Measurements from ENCODE around the gene ESPL1.

The ESPL1 gene

GRCh38 chr12:53267999-53268629 lies at the start of gene ESPL1:
ESPL1 (plus strand) TSS chr12:53268299; CDS start chr12:53268767, 468 bp downstream.
- DNase-seq (ENCODE audit: low read depth): peak; percentile 35

GRCh38 chr12:53218551-53219291 lies 49.4 kb upstream of the ESPL1 start:
- no peak for DNase-seq (ENCODE audit: low read depth)

- DNase-seq (ENCODE audit: low read depth): no peak
Observed at GRCh38 chr12:53219292-53219955, 48.7 kb upstream of the ESPL1 start.

DNA sequence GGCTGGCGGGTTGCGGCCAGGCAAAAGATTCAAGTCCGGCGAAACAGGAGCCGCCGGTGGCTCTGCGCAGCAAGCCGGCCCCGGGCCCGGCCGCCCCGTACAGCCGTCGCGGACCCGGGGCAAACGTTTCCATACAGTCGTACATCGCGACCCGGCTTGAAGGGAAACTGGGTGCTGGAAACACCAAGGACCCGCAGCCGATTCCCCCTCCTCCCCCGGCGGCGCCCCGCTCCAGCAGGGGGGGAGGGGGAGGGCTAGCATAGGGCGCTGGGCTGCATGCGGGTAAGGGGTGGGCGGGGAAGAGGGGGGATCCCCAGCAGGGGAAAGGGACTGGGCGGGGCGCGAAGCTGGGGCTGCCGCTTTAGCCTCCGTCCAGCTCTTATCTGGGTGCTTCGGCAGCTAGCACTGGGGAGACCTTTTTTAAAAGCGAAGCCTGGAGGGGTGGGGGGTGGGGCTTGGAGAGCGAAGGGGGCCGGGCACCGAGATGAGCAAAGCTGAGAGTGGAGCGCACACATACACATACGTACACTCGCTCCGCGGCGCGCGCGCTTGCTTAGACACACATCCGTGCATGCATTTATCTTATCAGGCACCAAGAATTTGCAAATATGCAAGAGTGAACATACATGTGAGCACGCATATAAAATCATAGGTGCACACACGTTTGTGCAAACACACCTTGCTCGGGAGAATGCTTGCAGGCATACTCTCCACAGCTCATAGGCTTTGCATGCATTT lies 48.0 kb upstream of the ESPL1 start:
- DNase-seq (ENCODE audit: low read depth): peak; percentile 64

DNA sequence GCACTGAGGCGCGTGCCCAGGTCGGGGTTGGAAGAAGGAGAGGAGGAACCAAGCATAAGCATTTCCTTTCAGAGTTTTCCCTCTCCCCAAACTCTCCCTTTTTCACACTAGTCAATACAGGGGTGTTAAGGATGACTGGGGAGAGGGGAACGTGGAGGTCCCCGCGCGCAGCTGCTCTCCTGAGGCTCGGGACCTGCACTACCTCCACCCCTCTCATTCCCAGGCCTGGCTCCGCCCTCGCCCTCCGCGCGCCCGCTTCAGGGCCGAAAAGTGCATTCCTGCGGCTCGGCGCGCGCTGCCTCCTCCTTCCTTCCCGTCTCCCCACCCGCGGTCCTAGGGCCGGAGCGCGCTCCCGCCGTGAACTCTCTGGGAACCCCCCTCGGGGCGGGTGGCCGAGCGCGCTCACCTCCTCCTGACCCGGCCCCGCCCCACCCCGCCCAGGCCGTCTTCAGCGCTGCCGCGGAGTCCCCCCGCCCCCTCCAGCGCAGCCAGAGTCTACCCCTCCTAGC lies 47.4 kb upstream of the ESPL1 start:
- peak; percentile 61 for DNase-seq (ENCODE audit: low read depth)

DNA sequence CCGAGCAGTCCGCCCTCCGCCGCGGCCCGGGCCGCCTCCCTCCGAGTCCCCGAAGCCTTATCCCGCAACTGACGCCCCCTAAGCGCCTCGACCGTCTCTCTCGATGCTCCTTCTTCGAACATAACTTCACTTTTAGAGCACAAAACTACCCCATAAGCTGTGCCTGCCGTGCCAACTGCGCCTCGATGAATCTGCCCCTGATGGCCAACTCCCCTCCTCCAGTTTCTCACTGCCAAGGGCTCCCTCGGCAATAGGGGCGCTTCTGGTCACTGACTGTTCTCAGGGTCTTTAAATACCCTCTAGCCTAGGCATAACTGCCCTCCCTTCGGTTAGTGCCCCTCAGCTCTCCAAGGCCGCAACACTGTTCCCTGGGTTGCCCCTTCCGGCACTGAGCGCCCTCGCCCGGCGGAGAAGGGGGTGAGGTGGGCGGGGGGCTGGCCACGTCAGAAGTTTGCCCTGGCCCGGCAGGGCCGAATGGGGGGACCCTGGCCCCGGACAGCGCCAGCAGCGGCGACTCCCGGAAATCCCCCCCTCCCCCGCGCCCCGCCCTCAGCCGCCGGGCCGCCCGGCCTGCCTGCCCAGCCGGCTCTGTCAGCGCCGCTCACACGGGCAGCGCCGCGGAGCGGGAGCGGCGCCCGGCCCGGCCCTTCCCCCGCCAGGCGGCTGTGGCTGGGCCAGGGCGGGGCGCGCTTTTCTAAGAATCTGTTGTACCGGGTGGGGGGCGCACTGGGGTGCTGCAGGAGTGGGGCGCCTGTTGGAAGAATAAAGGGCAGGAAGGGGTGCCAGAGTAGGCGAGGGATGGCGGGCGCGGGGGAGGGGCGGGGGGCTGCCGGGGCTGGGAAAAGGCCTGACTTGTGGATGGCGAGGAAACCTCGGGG lies 46.7 kb upstream of the ESPL1 start:
- DNase-seq (ENCODE audit: low read depth): no peak

DNA sequence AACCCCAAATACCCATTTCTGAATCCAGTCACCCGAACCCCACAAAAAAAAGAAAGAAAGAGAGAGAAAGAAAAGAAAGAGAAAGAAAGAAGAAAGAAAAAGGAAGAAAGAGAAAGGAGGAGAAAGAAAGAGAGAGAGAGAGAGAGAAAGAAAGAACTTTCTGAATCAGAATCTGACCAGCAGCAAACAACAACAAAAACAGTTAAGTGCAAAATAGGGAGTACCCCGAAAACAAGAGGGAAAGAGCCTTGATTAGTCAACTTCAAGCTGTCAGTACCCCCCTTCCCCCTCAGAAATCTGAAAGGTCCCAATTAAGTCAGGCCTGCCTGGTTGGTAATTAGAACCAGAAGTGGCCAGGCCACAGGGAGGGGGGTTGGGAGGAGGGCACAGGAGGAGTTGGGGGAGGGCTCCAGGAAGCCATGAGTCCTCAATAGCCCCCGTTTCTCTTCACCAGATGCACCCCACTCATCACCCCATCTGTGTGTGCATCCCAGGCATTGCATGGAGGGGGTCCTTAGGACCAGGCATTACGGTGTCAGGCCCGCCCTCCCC lies 45.9 kb upstream of the ESPL1 start:
- DNase-seq (ENCODE audit: low read depth): no peak

- DNase-seq (ENCODE audit: low read depth): no peak
Observed at GRCh38 chr12:53222806-53223261, 45.3 kb upstream of the ESPL1 start.

DNA sequence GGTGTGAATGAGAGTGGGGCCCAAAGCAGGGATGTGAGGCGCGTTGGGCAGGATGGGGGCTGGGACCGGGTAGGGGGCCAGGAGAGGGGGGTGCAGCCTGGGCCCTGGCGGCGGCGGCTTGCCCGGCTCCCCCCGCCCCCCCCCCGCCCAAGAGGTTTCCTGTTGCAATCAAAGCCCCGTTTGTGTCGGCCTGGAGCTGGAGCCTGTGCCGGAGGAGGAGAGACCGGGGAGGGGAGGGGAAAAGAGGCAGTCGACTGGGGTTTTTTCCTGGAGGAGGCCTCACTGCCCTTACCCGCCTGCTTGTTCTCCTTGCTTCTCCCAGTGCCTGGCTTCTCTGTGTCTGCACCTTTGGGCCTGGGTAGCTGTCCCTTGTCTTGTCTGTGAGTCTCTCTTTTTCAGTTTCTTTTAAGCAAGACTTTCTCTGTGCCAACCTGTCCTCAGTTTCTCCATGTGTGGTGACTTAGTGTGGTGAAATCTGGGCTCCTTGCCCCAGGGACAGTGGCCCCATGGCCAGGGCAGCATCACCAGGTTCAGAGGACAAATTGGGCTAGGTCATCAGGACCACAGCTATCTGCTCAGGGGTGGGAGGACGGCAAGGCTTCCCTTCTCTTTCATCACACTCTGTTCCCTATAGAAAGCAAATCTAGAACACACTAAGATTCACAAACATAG lies 44.6 kb upstream of the ESPL1 start:
- DNase-seq (ENCODE audit: low read depth): no peak

- DNase-seq (ENCODE audit: low read depth): no peak
Observed at GRCh38 chr12:53224061-53224896, 43.8 kb upstream of the ESPL1 start.

- DNase-seq (ENCODE audit: low read depth): no peak
Observed at GRCh38 chr12:53224897-53225634, 43.0 kb upstream of the ESPL1 start.

GRCh38 chr12:53225635-53226424 lies 42.3 kb upstream of the ESPL1 start:
- DNase-seq (ENCODE audit: low read depth): no peak

DNA sequence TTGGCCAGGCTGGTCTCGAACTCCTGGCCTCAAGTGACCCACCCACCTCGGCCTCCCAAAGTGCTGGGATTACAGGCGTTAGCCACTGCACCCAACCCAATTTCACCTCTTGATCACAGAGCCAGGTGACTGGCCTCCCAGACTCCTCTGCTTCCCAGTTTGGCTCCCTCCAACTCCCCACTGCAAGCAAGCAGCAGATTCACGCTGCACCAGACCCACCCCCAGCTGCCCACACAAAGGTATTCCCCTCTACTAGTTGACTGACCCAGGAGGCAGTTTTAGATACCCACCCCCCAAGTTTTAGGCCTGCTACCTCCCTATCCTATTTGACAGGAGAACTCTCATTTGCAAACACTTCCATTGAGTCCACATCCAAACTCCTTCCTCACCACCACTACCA lies 41.3 kb upstream of the ESPL1 start:
- no peak for DNase-seq (ENCODE audit: low read depth)

DNA sequence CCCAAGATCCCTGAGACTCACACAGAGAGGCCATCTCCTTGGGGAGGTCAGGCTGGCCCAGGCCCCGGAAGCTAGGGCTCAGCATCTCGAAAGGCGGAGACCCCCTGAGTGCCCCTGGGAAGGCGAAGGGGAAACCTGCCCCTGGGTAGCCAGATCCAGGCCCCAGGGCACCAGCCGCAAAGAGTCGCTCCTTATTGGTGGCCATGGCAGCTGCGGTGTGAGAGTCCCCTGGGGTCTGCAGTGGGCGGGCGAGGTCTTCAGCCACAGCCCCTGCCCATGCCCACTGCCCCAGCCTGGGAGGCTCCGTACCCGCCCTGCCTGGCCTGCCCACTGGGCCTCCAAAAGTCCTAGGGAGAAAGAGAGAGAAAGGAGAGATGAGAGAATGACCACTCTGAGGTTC lies 40.8 kb upstream of the ESPL1 start:
- no peak for DNase-seq (ENCODE audit: low read depth)

DNA sequence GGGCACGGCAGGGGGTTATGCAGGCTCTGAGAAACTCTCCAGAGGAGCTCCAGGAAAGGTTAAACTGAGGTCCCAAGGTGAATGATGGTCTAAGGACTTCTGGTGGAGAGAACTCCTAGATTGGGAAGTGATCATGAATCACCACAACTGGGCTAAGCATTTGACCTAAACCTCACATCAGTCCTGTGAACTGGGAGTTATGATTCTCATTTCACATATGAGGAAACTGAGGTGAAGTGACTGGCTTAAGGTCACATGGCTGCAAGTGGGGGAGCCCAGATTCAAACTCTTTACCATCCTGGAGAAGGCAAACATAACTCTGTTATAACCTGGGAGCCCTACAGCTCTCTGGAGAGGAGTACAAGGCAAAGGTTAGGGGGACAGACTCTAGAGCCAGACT lies 40.3 kb upstream of the ESPL1 start:
- no peak for DNase-seq (ENCODE audit: low read depth)

DNA sequence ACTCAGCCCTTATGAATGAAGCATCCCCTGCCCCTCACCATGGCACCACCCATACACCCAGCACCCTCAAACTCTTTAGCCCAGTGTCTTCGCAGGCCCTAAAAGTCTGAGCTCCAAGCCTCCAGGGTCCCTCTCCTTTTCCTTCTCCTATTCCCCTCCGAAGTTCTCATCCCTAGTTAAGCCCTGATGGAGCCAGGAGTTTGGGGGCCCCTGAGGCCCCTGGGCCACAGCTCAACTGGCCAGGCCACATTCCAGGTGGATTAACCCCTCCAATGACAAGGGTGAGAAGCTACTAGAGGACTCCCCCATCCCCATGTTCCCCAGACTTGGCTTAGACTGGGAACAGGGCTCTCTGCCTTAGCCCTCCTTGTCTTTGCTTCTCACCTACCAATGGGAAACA lies 38.6 kb upstream of the ESPL1 start:
- no peak for DNase-seq (ENCODE audit: low read depth)

DNA sequence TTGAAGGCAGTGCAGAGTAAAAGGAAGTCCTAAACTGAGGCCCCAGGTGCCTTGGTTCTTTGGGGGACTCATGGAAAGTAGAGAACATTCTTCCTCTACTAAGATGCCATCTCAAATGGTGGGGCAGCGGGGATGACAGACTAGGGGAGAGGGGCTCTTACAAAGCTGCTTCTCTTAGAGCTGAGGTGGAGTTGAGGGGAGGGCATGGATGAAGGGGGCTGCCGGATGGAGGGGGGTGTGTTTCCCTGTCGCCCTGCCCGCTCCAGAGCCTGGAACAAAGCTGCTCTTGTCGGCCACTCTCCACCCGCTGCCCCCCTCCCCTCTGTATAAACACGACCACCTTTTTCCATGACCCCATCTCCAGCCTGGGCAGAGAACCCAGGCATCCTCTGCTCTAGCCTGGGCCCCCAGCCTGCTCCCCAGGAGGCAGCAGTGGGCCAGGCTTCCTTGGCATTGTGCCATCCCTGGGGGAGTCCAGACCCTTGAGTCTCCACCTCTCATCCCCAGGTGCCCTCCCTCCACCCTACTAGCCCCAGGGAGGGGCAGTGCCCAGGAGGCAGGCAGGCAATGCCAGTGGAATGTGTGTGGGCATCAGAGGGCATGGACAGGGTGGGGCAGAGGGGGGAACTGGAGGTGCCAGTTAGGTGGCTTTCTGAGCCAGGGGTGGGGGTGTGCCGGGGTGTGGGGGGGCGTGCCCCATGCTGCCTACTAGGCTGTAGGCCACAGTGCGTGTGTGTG lies 37.8 kb upstream of the ESPL1 start:
- no peak for DNase-seq (ENCODE audit: low read depth)

DNA sequence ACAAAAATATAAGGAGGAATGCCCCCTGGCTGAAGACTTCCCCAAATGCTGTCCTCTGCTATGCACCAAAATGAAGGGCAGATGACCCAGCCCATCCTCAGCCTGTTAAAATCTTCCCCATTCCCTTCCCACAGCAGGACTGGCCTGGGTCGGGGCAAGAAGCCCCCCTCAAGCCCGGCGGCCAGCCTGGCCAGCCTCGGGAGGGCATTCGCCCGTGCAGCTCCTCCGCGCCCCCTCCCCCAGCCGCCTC lies 36.5 kb upstream of the ESPL1 start:
- no peak for DNase-seq (ENCODE audit: low read depth)

Data from HS-5 (cell line).